ENCODE results near the gene RBMS1. TPM values are rescaled to one million over a fixed set of nuclear protein-coding genes. Genes with fewer than 3 reads are reported as not detected.

The RBMS1 gene
- total RNA-seq, 1 experiment from 2014 or later = 91.9 TPM

- Mint-ChIP-seq H3K36me3 (ENCODE audit: insufficient read depth, unreplicated experiment) (peaks cover 19% of the 10 kb centered on the region), H3K27me3 (ENCODE audit: insufficient read depth, unreplicated experiment) (no peaks in the 10 kb centered on the region), H3K4me3 (ENCODE audit: unreplicated experiment) (no peak overlapping the region), H3K4me1 (ENCODE audit: low read depth, unreplicated experiment) (peaks cover 28% of the 10 kb centered on the region), H3K9me3 (ENCODE audit: unreplicated experiment) (no peaks in the 10 kb centered on the region), H3K27ac (ENCODE audit: unreplicated experiment) (no peak overlapping the region)
- Histone ChIP-seq H3K4me1 (0 out of 2 replicates have a peak, but pooled peaks cover 6% of the 10 kb centered on the region), H3K36me3 (ENCODE audit: control insufficient read depth, insufficient read depth, low read length) (no peaks in the 10 kb centered on the region; the same call in 1 of the 2 replicates), H3K9me3 (no peaks in the 10 kb centered on the region), H3K4me3 (ENCODE audit: low read depth, low read length) (no peak overlapping the region), H3K27me3 (replicated peaks; ENCODE audit: control insufficient read depth, insufficient read depth, low read length) (no peaks in the 10 kb centered on the region)
- POLR2A ChIA-PET = no interaction called here
- no peak for TF ChIP-seq CTCF (IDR thresholded peaks at IDR 0.05; ENCODE audit: insufficient read depth in 1 of 2, low read depth in 1 of 2, low read length in 1 of 2, severe bottlenecking in 1 of 2, unreplicated experiment in 1 of 2)
- BruUV-seq (replicated peaks) = no TSS peak
- intact Hi-C loops (cut with micrococcal nuclease; ENCODE audit: unreplicated experiment) = no loop called here
- no peak for DNase-seq
- CTCF ChIA-PET = no interaction called here
Measured at GRCh38 chr2:160376576-160376975, 117.0 kb downstream of the RBMS1 start.

GRCh38 chr2:160375802-160376469 lies 117.7 kb downstream of the RBMS1 start:
- H3K9me3 Mint-ChIP-seq (ENCODE audit: unreplicated experiment) = no peaks in the 10 kb centered on the region
- intact Hi-C loops (cut with micrococcal nuclease; ENCODE audit: unreplicated experiment) = no loop called here
- no peaks in the 10 kb centered on the region for H3K9me3 ChIP-seq
- H3K4me3 ChIP-seq (ENCODE audit: low read depth, low read length) = no peak overlapping the region
- no peak for TF ChIP-seq CTCF (IDR thresholded peaks at IDR 0.05; ENCODE audit: insufficient read depth in 1 of 2, low read depth in 1 of 2, low read length in 1 of 2, severe bottlenecking in 1 of 2, unreplicated experiment in 1 of 2)
- H3K4me3 Mint-ChIP-seq (ENCODE audit: unreplicated experiment) = no peak overlapping the region
- ChIA-PET CTCF (interaction anchor here (1.0 kb wide), 1 partner anchor 11 kb away, joined by 3 read pairs; no protein-coding TSS in a partner anchor), POLR2A (no interaction called here)
- BruUV-seq (replicated peaks) = no TSS peak
- no peak for DNase-seq
- no peaks in the 10 kb centered on the region; the same call in 1 of the 2 replicates for H3K36me3 ChIP-seq (ENCODE audit: control insufficient read depth, insufficient read depth, low read length)
- peaks cover 21% of the 10 kb centered on the region for H3K4me1 Mint-ChIP-seq (ENCODE audit: low read depth, unreplicated experiment)
- no peaks in the 10 kb centered on the region for H3K27me3 ChIP-seq (replicated peaks; ENCODE audit: control insufficient read depth, insufficient read depth, low read length)
- 0 out of 2 replicates have a peak, but pooled peaks cover 6% of the 10 kb centered on the region for H3K4me1 ChIP-seq
- H3K36me3 Mint-ChIP-seq (ENCODE audit: insufficient read depth, unreplicated experiment) = peaks cover 19% of the 10 kb centered on the region
- H3K27me3 Mint-ChIP-seq (ENCODE audit: insufficient read depth, unreplicated experiment) = no peaks in the 10 kb centered on the region
- no peak overlapping the region for H3K27ac Mint-ChIP-seq (ENCODE audit: unreplicated experiment)

- no peak for DNase-seq
- no peaks in the 10 kb centered on the region for H3K27me3 Mint-ChIP-seq (ENCODE audit: insufficient read depth, unreplicated experiment)
- ChIA-PET CTCF (interaction anchor here (1.0 kb wide), 1 partner anchor 12 kb away, joined by 3 read pairs; no protein-coding TSS in a partner anchor), POLR2A (no interaction called here)
- H3K27me3 ChIP-seq (replicated peaks; ENCODE audit: control insufficient read depth, insufficient read depth, low read length) = no peaks in the 10 kb centered on the region
- no peak overlapping the region for H3K4me3 ChIP-seq (ENCODE audit: low read depth, low read length)
- no peaks in the 10 kb centered on the region; the same call in 1 of the 2 replicates for H3K36me3 ChIP-seq (ENCODE audit: control insufficient read depth, insufficient read depth, low read length)
- H3K4me3 Mint-ChIP-seq (ENCODE audit: unreplicated experiment) = no peak overlapping the region
- no peaks in the 10 kb centered on the region for H3K9me3 Mint-ChIP-seq (ENCODE audit: unreplicated experiment)
- peaks cover 19% of the 10 kb centered on the region for H3K36me3 Mint-ChIP-seq (ENCODE audit: insufficient read depth, unreplicated experiment)
- 0 out of 2 replicates have a peak, but pooled peaks cover 6% of the 10 kb centered on the region for H3K4me1 ChIP-seq
- H3K27ac Mint-ChIP-seq (ENCODE audit: unreplicated experiment) = no peak overlapping the region
- intact Hi-C loops (cut with micrococcal nuclease; ENCODE audit: unreplicated experiment) = no loop called here
- TF ChIP-seq CTCF (IDR thresholded peaks at IDR 0.05; ENCODE audit: insufficient read depth in 1 of 2, low read depth in 1 of 2, low read length in 1 of 2, severe bottlenecking in 1 of 2, unreplicated experiment in 1 of 2) = no peak
- no TSS peak for BruUV-seq (replicated peaks)
- H3K4me1 Mint-ChIP-seq (ENCODE audit: low read depth, unreplicated experiment) = peaks cover 21% of the 10 kb centered on the region
- no peaks in the 10 kb centered on the region for H3K9me3 ChIP-seq
Measured at GRCh38 chr2:160375037-160375436, 118.6 kb downstream of the RBMS1 start.
